Measurements from ENCODE around the gene C16orf96.

GRCh38 chr16:4593086-4593485, 36.9 kb downstream of the C16orf96 start:
- TF ChIP-seq POLR2AphosphoS5 (IDR thresholded peaks at IDR 0.05; ENCODE audit: low read depth, low read length) (no peak), TAF1 (IDR thresholded peaks at IDR 0.05; ENCODE audit: borderline replicate concordance, low read depth, low read length) (no peak)

All from GM12892 (cell line).